Smooth muscle cell (in vitro differentiated cells): ENCODE results near the gene SH3PXD2A. TPM values are rescaled to one million over a fixed set of nuclear protein-coding genes. Genes with fewer than 3 reads are reported as not detected.

Experiments
- DNase-seq: peaks from one replicate; lab custom pipeline; 2025; ENCODE audit not compliant: unreplicated experiment; lab: John Stamatoyannopoulos, UW
- H2AFZ ChIP-seq: fragments of 200-600 bp; sonication (generic); 2 replicates; pipeline ENCODE4 v1.6.0; 2016; ENCODE audit warnings: antibody characterized with exemption, low read depth, mild to moderate bottlenecking
- H3F3A ChIP-seq: fragments of 200-600 bp; sonication (generic); 2 replicates; pipeline ENCODE4 v1.6.0; 2017; ENCODE audit warnings: antibody characterized with exemption, low read depth
- H3K27ac ChIP-seq: fragments of 200-600 bp; sonication (generic); 2 replicates; pipeline ENCODE4 v1.5.1; 2016; ENCODE audit warnings: low read depth, mild to moderate bottlenecking
- H3K27me3 ChIP-seq: fragments of 200-600 bp; sonication (generic); 2 replicates; pipeline ENCODE4 v1.6.1; 2016; ENCODE audit warnings: low read depth, mild to moderate bottlenecking
- H3K36me3 ChIP-seq: fragments of 200-600 bp; sonication (generic); 2 replicates; pipeline ENCODE4 v1.5.1; 2016; ENCODE audit warnings: low read depth
- H3K4me1 ChIP-seq: fragments of 200-600 bp; sonication (generic); 2 replicates; pipeline ENCODE4 v1.5.1; 2016; ENCODE audit warnings: low read depth
- H3K4me2 ChIP-seq: fragments of 200-600 bp; sonication (generic); 2 replicates; pipeline ENCODE4 v1.6.0; 2016; ENCODE audit warnings: mild to moderate bottlenecking
- H3K4me3 ChIP-seq: fragments of 200-600 bp; sonication (generic); 2 replicates; pipeline ENCODE4 v1.5.1; 2016; ENCODE audit warnings: mild to moderate bottlenecking
- H3K79me2 ChIP-seq: fragments of 200-600 bp; sonication (generic); 2 replicates; pipeline ENCODE4 v1.6.0; 2016; ENCODE audit warnings: low read depth, mild to moderate bottlenecking
- H3K9ac ChIP-seq: fragments of 200-600 bp; sonication (generic); 2 replicates; pipeline ENCODE4 v1.6.0; 2016; ENCODE audit warnings: low read depth
- H3K9me3 ChIP-seq: fragments of 200-600 bp; sonication (generic); replicated peaks from 2 replicates; pipeline ENCODE4 v1.5.1; 2016; ENCODE audit warnings: low read depth
- H4K20me1 ChIP-seq: fragments of 200-600 bp; sonication (generic); 2 replicates; pipeline ENCODE4 v1.6.0; 2016; ENCODE audit warnings: low read depth
- CTCF ChIP-seq: fragments of 200-600 bp; sonication (generic); IDR thresholded peaks from 2 replicates; pipeline ENCODE4 v1.5.1; 2017; ENCODE audit warnings: borderline replicate concordance, mild to moderate bottlenecking, antibody characterized with exemption; ENCODE audit not compliant: insufficient read depth, poor library complexity, severe bottlenecking
- WGBS: methylation state at CpG from one replicate; pipeline ENCODE4 v1.1.7; 2016; ENCODE audit warnings: low lambda C conversion rate; 5-methylcytosine and 5-hydroxymethylcytosine counted together
- polyA plus RNA-seq: library from polyadenylated mRNA; unstranded; fragments of >200 nt; fragmentation: Nextera tagmentation; extraction: Ambion mirVana; gene quantifications from 2 replicates; pipeline ENCODE4 v1.2.1, GENCODE V29; 2016
- total RNA-seq: library from RNA; depleted of rRNA; stranded (reverse); fragments of >200 nt; gene quantifications from 2 replicates; pipeline ENCODE4 v1.2.3, GENCODE V29; 2014

The SH3PXD2A gene
- total and polyA plus RNA-seq, 2 experiments from 2014 or later, result 30.1 to 37.9 TPM

- Histone ChIP-seq H3K4me2 (no peak overlapping the region), H3K36me3 (no peaks in the 10 kb centered on the region), H3F3A (peaks cover 15% of the 10 kb centered on the region), H3K79me2 (peaks cover 53% of the 10 kb centered on the region), H3K4me3 (no peak overlapping the region), H3K27ac (no peak overlapping the region), H3K9me3 (no peaks in the 10 kb centered on the region), H4K20me1 (peaks cover 100% of the 10 kb centered on the region), H3K27me3 (no peaks in the 10 kb centered on the region), H3K9ac (no peak overlapping the region), H2AFZ (no peak overlapping the region), H3K4me1 (peaks cover 24% of the 10 kb centered on the region)
- no peak for DNase-seq
- no peak for TF ChIP-seq CTCF
- WGBS, result 42% methylated on average over 3 of the region's 3 CpGs
Observed at GRCh38 chr10:103803941-103804340, 51.4 kb downstream of the SH3PXD2A start.

DNA sequence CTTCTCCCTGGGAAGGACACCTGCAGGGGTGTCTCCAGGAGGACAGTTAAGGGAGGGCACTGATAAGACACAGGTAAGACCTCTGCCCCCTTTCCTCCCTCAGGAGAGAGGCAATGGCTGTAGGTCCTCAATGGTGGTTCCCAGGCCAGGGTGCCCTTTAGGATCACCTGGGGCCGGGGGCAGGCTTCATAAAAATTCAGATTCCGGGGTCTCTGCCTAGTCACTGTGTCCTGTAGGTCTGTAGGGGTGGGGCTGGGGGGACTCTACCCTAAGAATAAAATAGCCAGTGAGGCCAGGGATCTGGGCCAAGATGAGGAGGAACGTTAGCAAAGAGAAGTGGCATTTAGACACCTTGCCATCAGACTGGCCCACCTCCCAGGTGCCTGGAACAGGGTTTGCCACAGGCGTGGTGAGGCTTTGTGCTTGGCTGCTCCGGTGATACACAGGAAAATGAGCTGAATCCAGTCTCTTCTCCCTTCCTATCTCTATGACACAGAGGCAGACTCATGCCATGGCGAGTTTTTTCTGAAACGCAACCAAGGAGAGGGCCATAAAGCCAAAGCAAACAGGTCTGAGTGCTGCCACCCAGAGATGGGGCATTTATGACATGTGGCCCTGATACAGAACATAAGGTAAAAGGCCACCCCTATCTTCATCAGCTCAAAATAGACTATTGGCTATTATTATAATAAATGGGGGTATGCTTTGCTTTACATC, 52.6 kb downstream of the SH3PXD2A start:
- Histone ChIP-seq H3K27ac (no peak overlapping the region), H3F3A (peaks cover 17% of the 10 kb centered on the region), H3K79me2 (peaks cover 42% of the 10 kb centered on the region), H4K20me1 (peaks cover 100% of the 10 kb centered on the region), H3K4me2 (no peak overlapping the region), H3K4me1 (peaks cover 24% of the 10 kb centered on the region), H2AFZ (no peak overlapping the region), H3K9ac (no peak overlapping the region), H3K27me3 (no peaks in the 10 kb centered on the region), H3K9me3 (no peaks in the 10 kb centered on the region), H3K36me3 (no peaks in the 10 kb centered on the region), H3K4me3 (no peak overlapping the region)
- no peak for DNase-seq
- 95% methylated on average over 7 of the region's 7 CpGs for WGBS
- no peak for TF ChIP-seq CTCF

- Histone ChIP-seq H4K20me1 (peaks cover 100% of the 10 kb centered on the region), H2AFZ (no peak overlapping the region), H3F3A (peaks cover 17% of the 10 kb centered on the region), H3K9me3 (no peaks in the 10 kb centered on the region), H3K4me1 (peaks cover 24% of the 10 kb centered on the region), H3K79me2 (peaks cover 34% of the 10 kb centered on the region), H3K4me2 (no peak overlapping the region), H3K36me3 (no peaks in the 10 kb centered on the region), H3K9ac (no peak overlapping the region), H3K27ac (no peak overlapping the region), H3K27me3 (no peaks in the 10 kb centered on the region), H3K4me3 (no peak overlapping the region)
- DNase-seq, result no peak
- TF ChIP-seq CTCF, result no peak
- 80% methylated on average over 6 of the region's 6 CpGs for WGBS
Observed at GRCh38 chr10:103802081-103802480, 53.3 kb downstream of the SH3PXD2A start.
